MM.1S (cell line): Measurements from ENCODE around the gene IMMP2L.

ENCODE experiments used
- CTCF ChIP-seq: fragments of 300-600 bp; sonication (generic); IDR thresholded peaks from 2 replicates; pipeline ENCODE4 v1.5.1; 2016; ENCODE audit warnings: antibody characterized with exemption, low read length, mixed read lengths
- EZH2 ChIP-seq: fragments of 300-600 bp; sonication (generic); optimal IDR thresholded peaks from 2 replicates; pipeline ENCODE3; 2017; ENCODE audit warnings: low read depth, mild to moderate bottlenecking, antibody characterized with exemption, low read length, mixed read lengths
- EZH2phosphoT487 ChIP-seq: fragments of 300-600 bp; sonication (generic); IDR thresholded peaks from 2 replicates; pipeline ENCODE4 v1.6.1; 2018; ENCODE audit warnings: antibody characterized with exemption, low read length

- TF ChIP-seq EZH2 (no peak), CTCF (no peak), EZH2phosphoT487 (no peak)
Measured at GRCh38 chr7:111205251-111205650, 357.0 kb downstream of the IMMP2L start.
